ENCODE measurements around the gene HCN2.

Gene HCN2

DNA sequence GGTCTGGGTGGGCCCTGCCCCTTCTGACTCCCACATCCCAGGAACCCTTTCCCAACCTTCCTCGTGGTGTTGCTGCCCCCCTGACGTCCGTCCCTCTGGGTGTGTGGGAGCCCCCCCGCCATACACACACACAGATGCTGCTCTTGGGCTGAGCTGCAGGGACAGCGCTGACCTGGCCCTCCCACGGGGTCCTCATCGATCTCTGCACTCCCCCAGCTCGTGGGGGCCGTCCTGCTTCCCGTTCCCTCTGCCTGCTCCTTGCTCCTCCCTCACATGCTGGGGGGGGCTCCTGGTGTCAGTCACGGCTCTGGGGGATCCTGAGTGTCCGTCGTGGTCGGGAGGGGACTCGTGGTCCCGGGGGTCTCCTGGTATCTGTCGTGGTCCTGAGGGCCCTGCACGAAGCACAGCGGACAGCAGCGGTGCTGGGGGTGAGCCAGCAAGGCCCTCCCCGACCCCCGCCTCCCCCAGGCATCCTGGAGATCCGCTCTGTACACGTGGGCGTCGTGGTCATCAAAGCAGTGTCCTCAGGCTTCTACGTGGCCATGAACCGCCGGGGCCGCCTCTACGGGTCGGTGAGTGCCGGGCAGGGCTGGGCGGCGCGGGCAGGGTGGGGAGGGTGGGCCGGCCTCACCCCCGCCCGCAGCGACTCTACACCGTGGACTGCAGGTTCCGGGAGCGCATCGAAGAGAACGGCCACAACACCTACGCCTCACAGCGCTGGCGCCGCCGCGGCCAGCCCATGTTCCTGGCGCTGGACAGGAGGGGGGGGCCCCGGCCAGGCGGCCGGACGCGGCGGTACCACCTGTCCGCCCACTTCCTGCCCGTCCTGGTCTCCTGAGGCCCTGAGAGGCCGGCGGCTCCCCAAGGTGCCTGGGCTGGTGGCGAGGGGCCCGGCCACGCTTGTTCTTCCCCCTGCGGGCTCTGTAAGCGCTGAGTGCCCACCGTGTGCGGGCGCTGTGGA, 53.4 kb downstream of the HCN2 start:
- H3K9me3 ChIP-seq (ENCODE audit: control insufficient read depth, insufficient read depth, low read length): no peaks in the 10 kb centered on the region
- H3K4me3 ChIP-seq (ENCODE audit: low read depth, low read length): no peak overlapping the region
- peaks cover 2% of the 10 kb centered on the region for H3K27me3 ChIP-seq (ENCODE audit: control insufficient read depth, insufficient read depth, low read length)
- no peak overlapping the region for H3K9ac ChIP-seq (ENCODE audit: low read depth, low read length)
- H3K36me3 ChIP-seq (ENCODE audit: control insufficient read depth, insufficient read depth, low read length): peaks cover 28% of the 10 kb centered on the region
- no peaks in the 10 kb centered on the region for H3K4me1 ChIP-seq (ENCODE audit: control insufficient read depth, insufficient read depth, low read length)

DNA sequence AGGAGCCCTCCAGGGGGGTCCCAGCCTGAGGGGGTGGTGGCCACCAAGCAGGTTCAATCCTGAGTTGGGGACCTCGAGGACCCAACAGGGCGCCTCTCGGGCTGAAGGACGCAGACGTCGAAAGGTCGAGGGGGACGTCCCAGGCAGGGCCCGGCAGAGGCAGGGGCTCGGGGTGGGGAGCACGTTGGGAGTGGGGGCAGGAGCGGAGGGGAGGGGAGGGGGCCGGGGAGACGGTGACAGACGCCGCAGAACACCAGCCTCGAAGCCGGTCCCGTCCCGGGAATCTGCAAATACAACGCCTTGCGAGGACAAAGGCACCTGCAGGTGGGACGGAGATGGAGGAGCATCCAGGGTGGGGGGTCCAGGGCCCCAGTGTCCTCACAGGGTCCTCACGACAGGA, 54.1 kb downstream of the HCN2 start:
- Histone ChIP-seq H3K4me1 (ENCODE audit: control insufficient read depth, insufficient read depth, low read length) (no peaks in the 10 kb centered on the region), H3K9ac (ENCODE audit: low read depth, low read length) (no peak overlapping the region), H3K27me3 (ENCODE audit: control insufficient read depth, insufficient read depth, low read length) (peaks cover 2% of the 10 kb centered on the region), H3K36me3 (ENCODE audit: control insufficient read depth, insufficient read depth, low read length) (peaks cover 35% of the 10 kb centered on the region), H3K9me3 (ENCODE audit: control insufficient read depth, insufficient read depth, low read length) (no peaks in the 10 kb centered on the region), H3K4me3 (ENCODE audit: low read depth, low read length) (no peak overlapping the region)

DNA sequence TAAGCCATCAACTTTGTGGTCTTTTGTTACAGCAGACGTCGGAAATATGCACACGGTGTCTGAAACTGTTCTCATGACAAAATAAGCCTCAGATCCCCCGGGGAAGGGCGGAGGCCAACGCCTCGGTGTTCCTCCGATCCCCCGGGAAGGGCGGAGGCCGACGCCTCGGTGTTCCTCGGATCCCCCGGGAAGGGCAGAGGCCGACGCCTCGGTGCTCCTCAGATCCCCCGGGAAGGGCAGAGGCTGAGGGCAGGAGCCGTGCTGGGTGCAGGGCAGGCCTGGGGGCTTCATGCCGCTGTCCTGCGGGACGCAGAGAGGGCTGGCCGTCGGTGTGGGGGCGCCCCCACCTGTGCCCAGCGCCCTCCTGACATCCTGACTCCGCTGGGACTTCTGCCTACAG, 54.7 kb downstream of the HCN2 start:
- H3K9me3 ChIP-seq (ENCODE audit: control insufficient read depth, insufficient read depth, low read length): no peaks in the 10 kb centered on the region
- H3K9ac ChIP-seq (ENCODE audit: low read depth, low read length): no peak overlapping the region
- peaks cover 39% of the 10 kb centered on the region for H3K36me3 ChIP-seq (ENCODE audit: control insufficient read depth, insufficient read depth, low read length)
- no peaks in the 10 kb centered on the region for H3K27me3 ChIP-seq (ENCODE audit: control insufficient read depth, insufficient read depth, low read length)
- H3K4me3 ChIP-seq (ENCODE audit: low read depth, low read length): no peak overlapping the region
- H3K4me1 ChIP-seq (ENCODE audit: control insufficient read depth, insufficient read depth, low read length): no peaks in the 10 kb centered on the region

DNA sequence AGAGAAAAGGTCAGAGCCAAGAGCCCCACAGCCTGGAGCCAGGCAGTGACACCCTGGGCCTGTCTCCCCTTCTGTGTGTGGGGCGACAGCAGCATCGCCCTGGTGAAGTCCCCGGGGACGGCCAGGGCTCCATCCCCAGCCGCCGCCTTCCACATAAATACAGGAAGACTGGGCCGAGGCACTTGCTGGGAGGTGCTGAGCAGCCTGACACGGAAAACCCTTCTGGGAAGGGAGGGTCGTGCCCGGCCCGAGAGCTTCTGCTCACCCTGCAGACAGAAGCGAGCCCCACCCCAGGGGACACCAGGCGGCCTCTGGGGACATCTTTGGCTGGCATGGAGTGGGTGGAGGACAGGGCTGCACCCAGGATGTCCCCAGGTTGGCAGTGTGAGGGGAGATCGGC, 55.1 kb downstream of the HCN2 start:
- no peaks in the 10 kb centered on the region for H3K27me3 ChIP-seq (ENCODE audit: control insufficient read depth, insufficient read depth, low read length)
- no peak overlapping the region for H3K9ac ChIP-seq (ENCODE audit: low read depth, low read length)
- H3K36me3 ChIP-seq (ENCODE audit: control insufficient read depth, insufficient read depth, low read length): peaks cover 42% of the 10 kb centered on the region
- no peaks in the 10 kb centered on the region for H3K9me3 ChIP-seq (ENCODE audit: control insufficient read depth, insufficient read depth, low read length)
- H3K4me3 ChIP-seq (ENCODE audit: low read depth, low read length): no peak overlapping the region
- H3K4me1 ChIP-seq (ENCODE audit: control insufficient read depth, insufficient read depth, low read length): no peaks in the 10 kb centered on the region

DNA sequence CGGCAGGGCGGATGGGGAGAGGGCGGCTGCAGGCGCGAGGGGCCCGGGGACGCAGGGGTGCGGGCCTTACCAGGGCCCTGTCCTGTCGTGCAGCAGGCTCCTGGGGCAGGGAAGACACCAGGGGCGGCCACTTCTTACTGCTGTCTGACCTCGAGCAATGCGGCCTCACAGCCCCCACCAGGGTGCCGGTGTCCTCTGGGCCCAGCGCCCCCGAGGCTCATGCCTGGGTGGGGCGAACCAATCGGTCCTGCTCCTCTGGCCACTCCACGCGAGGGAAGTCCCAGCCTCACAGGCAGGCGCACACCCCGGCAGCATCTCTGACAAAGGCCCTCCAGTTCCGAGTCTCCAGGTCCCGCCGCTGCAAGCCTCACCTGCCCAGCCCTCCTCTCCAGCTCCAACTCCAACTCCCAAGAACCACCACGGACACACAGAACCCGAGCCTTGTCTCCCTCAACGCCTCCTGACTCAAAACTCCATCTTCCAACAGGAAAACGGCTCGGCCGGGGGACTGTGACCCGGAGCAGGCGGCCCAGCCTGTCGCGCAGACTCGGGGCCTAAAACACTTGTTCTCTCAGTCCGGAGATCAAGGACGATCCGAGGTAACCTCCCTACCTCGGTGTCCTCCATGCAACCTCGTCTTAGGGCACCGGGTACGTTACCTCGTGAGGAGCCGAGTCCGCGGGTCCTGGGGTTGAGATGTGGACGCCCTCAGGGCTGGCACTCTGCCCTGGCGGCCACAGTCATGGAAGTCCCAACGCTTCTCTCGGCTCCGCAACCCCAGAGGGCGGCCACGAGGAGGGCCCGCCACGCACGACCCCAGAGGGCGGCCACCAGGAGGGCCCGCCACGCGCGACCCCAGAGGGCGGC, 56.5 kb downstream of the HCN2 start:
- no peaks in the 10 kb centered on the region for H3K9me3 ChIP-seq (ENCODE audit: control insufficient read depth, insufficient read depth, low read length)
- H3K27me3 ChIP-seq (ENCODE audit: control insufficient read depth, insufficient read depth, low read length): no peaks in the 10 kb centered on the region
- no peak overlapping the region for H3K4me3 ChIP-seq (ENCODE audit: low read depth, low read length)
- H3K36me3 ChIP-seq (ENCODE audit: control insufficient read depth, insufficient read depth, low read length): peaks cover 43% of the 10 kb centered on the region
- H3K9ac ChIP-seq (ENCODE audit: low read depth, low read length): no peak overlapping the region
- H3K4me1 ChIP-seq (ENCODE audit: control insufficient read depth, insufficient read depth, low read length): no peaks in the 10 kb centered on the region

DNA sequence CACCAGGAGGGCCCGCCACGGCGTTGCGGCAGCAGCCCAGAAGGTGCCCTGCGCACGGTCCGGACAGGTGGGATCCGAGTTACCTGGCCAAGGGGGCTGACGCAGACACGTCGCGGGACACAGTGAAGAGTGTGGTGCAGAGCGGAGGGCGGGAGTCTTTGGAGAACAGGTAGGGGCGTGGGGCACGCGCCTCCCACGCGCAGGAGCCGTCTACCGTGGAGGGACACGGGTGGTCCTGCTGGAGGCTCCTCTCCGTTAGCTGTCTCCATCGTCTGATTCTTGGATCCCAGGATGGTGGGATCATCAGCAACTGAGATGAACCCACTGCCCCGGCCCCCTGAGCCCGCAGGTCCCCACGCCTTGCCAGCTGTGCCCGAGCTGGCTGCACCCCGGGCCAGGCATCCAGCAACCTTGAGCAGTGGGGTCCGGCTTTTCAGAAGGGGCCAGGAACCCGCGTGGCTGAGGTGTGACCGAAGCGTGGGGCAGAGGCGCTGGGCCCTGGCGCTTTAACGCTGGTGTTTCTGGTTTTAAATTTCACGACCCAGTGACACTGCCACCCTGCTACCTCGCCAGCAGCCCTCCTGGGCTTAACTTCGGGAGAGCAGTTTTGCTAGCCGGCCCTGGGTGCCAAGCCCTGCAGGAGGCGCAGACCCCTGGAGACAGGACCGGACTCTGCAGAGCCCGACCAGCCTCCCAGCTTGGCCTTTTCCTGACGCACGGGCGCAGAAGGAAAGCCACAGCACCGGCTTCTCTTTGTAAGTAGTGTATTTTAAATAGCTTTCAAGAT, 57.3 kb downstream of the HCN2 start:
- no peak overlapping the region for H3K4me3 ChIP-seq (ENCODE audit: low read depth, low read length)
- no peaks in the 10 kb centered on the region for H3K27me3 ChIP-seq (ENCODE audit: control insufficient read depth, insufficient read depth, low read length)
- peaks cover 49% of the 10 kb centered on the region for H3K36me3 ChIP-seq (ENCODE audit: control insufficient read depth, insufficient read depth, low read length)
- no peaks in the 10 kb centered on the region for H3K9me3 ChIP-seq (ENCODE audit: control insufficient read depth, insufficient read depth, low read length)
- no peak overlapping the region for H3K9ac ChIP-seq (ENCODE audit: low read depth, low read length)
- no peaks in the 10 kb centered on the region for H3K4me1 ChIP-seq (ENCODE audit: control insufficient read depth, insufficient read depth, low read length)

DNA sequence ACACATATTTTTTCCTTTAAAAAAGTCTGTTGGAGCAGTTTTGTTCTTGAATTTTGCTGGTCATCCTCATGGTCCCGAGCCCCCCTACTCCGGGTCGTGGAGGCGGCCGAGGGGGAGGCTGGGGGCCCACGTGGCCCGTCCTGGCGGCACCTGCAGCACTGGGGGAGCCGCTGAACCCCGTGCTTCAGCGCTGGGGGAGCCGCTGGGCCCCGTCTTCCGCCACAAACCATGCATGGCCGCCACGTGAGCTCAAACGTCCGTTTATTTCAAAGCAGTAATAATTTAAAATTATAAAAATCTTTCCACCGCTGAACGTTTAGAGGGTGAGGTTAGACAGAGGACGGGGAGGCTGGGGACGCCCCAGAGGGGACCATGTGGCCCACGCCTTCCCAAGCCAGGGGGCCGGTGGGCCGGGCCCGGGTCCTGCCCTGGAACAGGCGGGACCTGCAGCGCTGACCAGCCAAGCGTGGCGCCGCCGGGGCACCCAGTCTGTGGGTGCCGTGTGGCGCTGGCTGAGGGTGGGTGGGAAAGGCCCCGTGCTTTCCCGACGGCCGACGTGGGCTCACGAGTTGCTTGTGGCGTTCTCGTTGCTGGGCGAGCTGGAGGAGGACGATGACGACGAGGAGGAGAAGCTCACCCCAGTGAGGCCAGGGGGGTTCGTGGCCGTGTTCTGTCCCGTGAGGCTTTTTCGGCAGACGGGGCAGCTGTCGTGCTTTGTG, 58.0 kb downstream of the HCN2 start:
- Histone ChIP-seq H3K27me3 (ENCODE audit: control insufficient read depth, insufficient read depth, low read length) (no peaks in the 10 kb centered on the region), H3K36me3 (ENCODE audit: control insufficient read depth, insufficient read depth, low read length) (peaks cover 56% of the 10 kb centered on the region), H3K4me3 (ENCODE audit: low read depth, low read length) (no peak overlapping the region), H3K9ac (ENCODE audit: low read depth, low read length) (no peak overlapping the region), H3K9me3 (ENCODE audit: control insufficient read depth, insufficient read depth, low read length) (no peaks in the 10 kb centered on the region), H3K4me1 (ENCODE audit: control insufficient read depth, insufficient read depth, low read length) (no peaks in the 10 kb centered on the region)

DNA sequence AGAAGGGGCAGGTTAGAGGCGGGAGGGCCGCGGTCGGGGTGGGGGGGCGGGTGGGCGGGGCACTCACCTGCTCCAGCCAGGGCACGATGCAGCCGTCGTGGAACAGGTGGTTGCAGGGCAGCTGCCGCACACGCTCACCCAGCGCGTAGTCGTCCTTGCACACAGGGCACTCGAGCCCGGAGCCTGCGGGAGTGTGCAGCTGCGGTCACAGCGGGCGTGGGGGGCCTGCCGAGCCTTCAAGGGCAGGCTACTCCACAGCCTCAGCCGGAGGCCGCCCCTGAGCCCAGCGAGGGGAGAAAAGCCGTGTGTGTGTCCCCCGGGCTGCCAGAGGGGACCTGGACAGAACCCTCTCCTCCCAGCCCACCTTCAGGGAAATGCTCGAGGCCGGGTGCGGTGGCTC, 58.6 kb downstream of the HCN2 start:
- no peak overlapping the region for H3K4me3 ChIP-seq (ENCODE audit: low read depth, low read length)
- no peaks in the 10 kb centered on the region for H3K9me3 ChIP-seq (ENCODE audit: control insufficient read depth, insufficient read depth, low read length)
- no peaks in the 10 kb centered on the region for H3K4me1 ChIP-seq (ENCODE audit: control insufficient read depth, insufficient read depth, low read length)
- no peak overlapping the region for H3K9ac ChIP-seq (ENCODE audit: low read depth, low read length)
- H3K36me3 ChIP-seq (ENCODE audit: control insufficient read depth, insufficient read depth, low read length): peaks cover 62% of the 10 kb centered on the region
- H3K27me3 ChIP-seq (ENCODE audit: control insufficient read depth, insufficient read depth, low read length): no peaks in the 10 kb centered on the region

DNA sequence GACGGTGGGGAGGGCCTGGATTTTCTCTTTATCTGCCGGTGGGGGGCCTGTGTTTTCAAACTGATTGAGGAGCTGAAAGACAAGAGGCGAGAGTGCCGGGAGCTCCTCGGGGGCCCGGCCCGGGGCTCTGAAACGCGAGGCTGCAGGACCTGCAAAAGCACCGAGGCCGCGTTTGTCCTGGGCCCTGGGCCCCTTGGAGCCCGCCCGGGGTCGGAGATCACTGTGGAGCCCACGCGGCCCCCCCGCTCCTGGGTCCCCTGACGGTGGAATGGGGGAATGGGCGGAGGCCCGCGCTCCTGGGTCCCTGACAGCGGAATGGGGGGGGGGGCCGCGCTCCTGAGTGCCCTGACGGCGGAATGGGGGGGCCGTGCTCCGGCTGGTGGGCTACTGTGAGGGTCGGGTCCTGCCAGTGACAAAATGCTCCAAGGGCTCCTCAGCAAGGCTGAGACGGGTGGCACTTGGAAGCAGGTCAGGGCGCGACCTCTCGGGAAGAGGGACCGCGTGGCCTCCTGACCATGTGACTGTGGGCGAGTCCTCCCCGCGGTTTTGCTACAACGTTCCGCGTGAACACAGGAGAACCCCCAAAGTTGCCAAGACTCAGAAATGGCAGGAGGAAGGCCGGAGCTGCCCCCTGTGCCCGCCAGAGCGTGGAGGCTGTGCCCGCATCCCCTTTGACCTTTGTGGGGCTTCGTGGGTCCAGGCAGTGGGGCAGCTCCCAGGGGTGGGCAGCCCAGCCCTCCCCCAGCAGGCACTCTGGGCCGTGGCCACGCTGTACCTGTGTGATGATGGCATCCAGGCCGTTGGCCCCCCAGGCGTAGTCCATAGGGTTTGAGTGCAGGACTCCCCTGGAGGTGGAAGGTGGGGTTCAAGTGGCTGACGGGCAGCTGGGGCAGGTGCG, 59.5 kb downstream of the HCN2 start:
- Histone ChIP-seq H3K36me3 (ENCODE audit: control insufficient read depth, insufficient read depth, low read length) (peaks cover 67% of the 10 kb centered on the region), H3K27me3 (ENCODE audit: control insufficient read depth, insufficient read depth, low read length) (no peaks in the 10 kb centered on the region), H3K4me3 (ENCODE audit: low read depth, low read length) (no peak overlapping the region), H3K4me1 (ENCODE audit: control insufficient read depth, insufficient read depth, low read length) (no peaks in the 10 kb centered on the region), H3K9me3 (ENCODE audit: control insufficient read depth, insufficient read depth, low read length) (no peaks in the 10 kb centered on the region), H3K9ac (ENCODE audit: low read depth, low read length) (no peak overlapping the region)

DNA sequence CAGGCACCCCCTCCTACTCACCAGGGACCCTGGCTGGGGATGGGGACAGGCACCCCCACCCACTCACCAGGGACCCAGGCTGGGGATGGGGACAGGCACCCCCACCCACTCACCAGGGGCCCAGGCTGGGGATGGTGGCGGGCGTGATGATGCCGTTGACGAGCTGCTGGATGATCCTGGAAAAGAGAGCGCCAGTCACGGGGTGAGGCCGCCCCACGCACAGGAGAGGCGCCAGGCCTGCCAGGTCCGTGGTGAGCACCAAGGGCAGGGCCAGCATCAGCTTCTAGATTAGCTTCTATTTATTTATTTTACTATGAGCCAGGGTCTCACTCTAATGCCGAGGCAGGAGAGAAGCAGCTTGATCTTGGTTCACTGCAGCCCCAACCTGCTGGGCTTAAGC, 60.4 kb downstream of the HCN2 start:
- peaks cover 63% of the 10 kb centered on the region for H3K36me3 ChIP-seq (ENCODE audit: control insufficient read depth, insufficient read depth, low read length)
- H3K4me3 ChIP-seq (ENCODE audit: low read depth, low read length): no peak overlapping the region
- no peak overlapping the region for H3K9ac ChIP-seq (ENCODE audit: low read depth, low read length)
- H3K27me3 ChIP-seq (ENCODE audit: control insufficient read depth, insufficient read depth, low read length): no peaks in the 10 kb centered on the region
- H3K4me1 ChIP-seq (ENCODE audit: control insufficient read depth, insufficient read depth, low read length): no peaks in the 10 kb centered on the region
- no peaks in the 10 kb centered on the region for H3K9me3 ChIP-seq (ENCODE audit: control insufficient read depth, insufficient read depth, low read length)

All from iPS-15b (cell line).